PC-9 (cell line): ENCODE data around the gene INO80D. TPM values are rescaled to one million over a fixed set of nuclear protein-coding genes. Genes with fewer than 3 reads are reported as not detected.
A peak's percentile ranks its signal among the peaks of the same experiment; 100 is the strongest.

Experiments used
- BruUV-seq: library from RNA; stranded (reverse); fragments of 400-500 nt; replicated peaks from 2 replicates; lab custom pipeline; 2021; lab: Mats Ljungman, UMichigan
- CTCF ChIA-PET: fragments of 300-600 bp; sonication (Branson Sonifier 250); formaldehyde crosslinking; loops from one replicate; lab custom pipeline; 2022; ENCODE audit warnings: antibody characterized with exemption; lab: Charles Lee
- POLR2A ChIA-PET: fragments of 300-600 bp; sonication (Branson Sonifier 250); formaldehyde crosslinking; loops from one replicate; lab custom pipeline; 2022; ENCODE audit warnings: antibody characterized with exemption; ENCODE audit not compliant: unreplicated experiment; lab: Charles Lee
- DNase-seq, 2 experiments: peaks; one replicate each; pipeline versions ENCODE4 v3.0.0 to v3.0.0-alpha.2; 2015 to 2022; ENCODE audit warnings: mixed read lengths in 1 of 2
- H2AFZ ChIP-seq: fragments of 200-600 bp; sonication (generic); 2 replicates; pipeline ENCODE4 v1.8.1; 2017; ENCODE audit warnings: antibody characterized with exemption
- H3F3A ChIP-seq: fragments of 200-600 bp; sonication (generic); 2 replicates; pipeline ENCODE4 v1.8.1; 2017; ENCODE audit warnings: antibody characterized with exemption, mild to moderate bottlenecking, low read depth; ENCODE audit not compliant: insufficient read depth
- H3K27ac ChIP-seq: fragments of 200-600 bp; sonication (generic); 2 replicates; pipeline ENCODE4 v1.6.1; 2016; ENCODE audit warnings: mixed run types
- H3K27me3 ChIP-seq: fragments of 200-600 bp; sonication (generic); 2 replicates; pipeline ENCODE4 v1.6.1; 2016; ENCODE audit warnings: low read depth, mixed run types; ENCODE audit not compliant: insufficient read depth
- H3K36me3 ChIP-seq: fragments of 200-600 bp; sonication (generic); 2 replicates; pipeline ENCODE4 v1.6.1; 2016; ENCODE audit warnings: low read depth, mixed run types
- H3K4me1 ChIP-seq: fragments of 200-600 bp; sonication (generic); replicated peaks from 2 replicates; pipeline ENCODE4 v1.6.1; 2016; ENCODE audit warnings: mixed run types; ENCODE audit not compliant: insufficient read depth
- H3K4me2 ChIP-seq: fragments of 200-600 bp; sonication (generic); 2 replicates; pipeline ENCODE4 v1.6.1; 2017; ENCODE audit warnings: mixed run types
- H3K4me3 ChIP-seq: fragments of 200-600 bp; sonication (generic); 2 replicates; pipeline ENCODE4 v1.6.1; 2016; ENCODE audit warnings: mixed run types
- H3K79me2 ChIP-seq: fragments of 200-600 bp; sonication (generic); 2 replicates; pipeline ENCODE4 v1.6.1; 2017; ENCODE audit warnings: low read depth, mixed run types
- H3K9me2 ChIP-seq: fragments of 200-600 bp; sonication (generic); 2 replicates; pipeline ENCODE4 v1.8.1; 2017; ENCODE audit warnings: mild to moderate bottlenecking; ENCODE audit not compliant: insufficient read depth
- H3K9me3 ChIP-seq: fragments of 200-600 bp; sonication (generic); 2 replicates; pipeline ENCODE4 v1.8.1; 2016; ENCODE audit warnings: low read depth; ENCODE audit not compliant: insufficient read depth
- H4K20me1 ChIP-seq: fragments of 200-600 bp; sonication (generic); 2 replicates; pipeline ENCODE4 v1.8.1; 2017; ENCODE audit not compliant: insufficient read depth
- EZH2 ChIP-seq: fragments of 200-600 bp; sonication (generic); IDR thresholded peaks from 2 replicates; pipeline ENCODE4 v1.8.0; 2017; ENCODE audit warnings: antibody characterized with exemption, low read depth
- intact Hi-C: fragments of 100-400 bp; cut with micrococcal nuclease; formaldehyde crosslinking; loops from one replicate; pipeline ENCODE4 v1.10.0; 2022; ENCODE audit not compliant: unreplicated experiment
- total RNA-seq: library from RNA; stranded (reverse); gene quantifications from 2 replicates; pipeline ENCODE4 v1.2.3, GENCODE V29; 2021
- TF ChIP-seq, protein P1 (sequence below): fragments of 200-600 bp; sonication (generic); conservative IDR thresholded peaks from 2 replicates; pipeline ENCODE4 v1.6.1; 2017; ENCODE audit warnings: mixed run types, antibody characterized with exemption, mild to moderate bottlenecking, moderate library complexity

The INO80D gene
- total RNA-seq, 1 experiment from 2014 or later: 12.4 TPM

DNA sequence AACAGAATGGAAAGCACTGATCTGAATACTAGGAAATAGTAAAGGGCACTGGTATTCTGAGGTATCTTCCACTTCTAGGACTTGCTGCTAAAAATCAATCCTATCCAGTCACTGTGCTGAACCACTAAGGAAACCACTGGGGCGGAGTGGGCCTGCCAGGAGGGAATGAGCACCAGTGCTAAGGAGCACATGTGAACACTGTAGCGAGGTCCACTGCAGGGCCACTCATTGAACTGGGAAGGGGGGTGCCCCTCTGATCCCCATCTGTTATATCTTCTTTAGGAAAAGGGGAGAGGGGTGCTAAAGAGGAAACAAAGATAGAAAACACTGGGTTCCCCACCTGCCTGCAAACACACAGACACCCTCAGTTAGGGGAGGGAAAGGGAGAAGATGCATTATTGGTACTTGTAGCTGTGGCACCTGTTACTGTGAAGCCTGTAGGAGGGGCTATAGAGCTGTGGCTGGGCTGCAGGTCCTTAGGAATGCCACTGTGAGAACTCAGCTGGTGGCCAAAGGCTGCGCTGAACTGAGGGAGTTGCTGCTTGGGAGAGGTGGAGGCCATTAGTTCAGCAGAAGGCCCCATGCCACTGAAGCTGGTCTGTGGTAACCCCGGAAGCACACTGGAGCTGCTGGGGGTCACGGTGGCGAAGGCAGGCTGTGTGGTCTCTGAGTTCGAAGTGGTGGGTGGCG is 81.8 kb downstream of the INO80D start:
- H3K4me2 ChIP-seq: no peak overlapping the region
- BruUV-seq: no TSS peak
- no peak overlapping the region for H3K4me3 ChIP-seq
- no peaks in the 10 kb centered on the region for H3K36me3 ChIP-seq
- no peak overlapping the region for H3K27ac ChIP-seq
- H3K79me2 ChIP-seq: no peaks in the 10 kb centered on the region
- POLR2A ChIA-PET: no interaction called here
- no peak overlapping the region for H2AFZ ChIP-seq
- CTCF ChIA-PET: no interaction called here
- no peaks in the 10 kb centered on the region for H3K9me3 ChIP-seq
- H3K4me1 ChIP-seq: no peaks in the 10 kb centered on the region
- no peaks in the 10 kb centered on the region for H3K9me2 ChIP-seq
- no peaks in the 10 kb centered on the region for H3K27me3 ChIP-seq
- DNase-seq: no peak
- intact Hi-C loops: no loop called here
- H3F3A ChIP-seq: no peaks in the 10 kb centered on the region
- H4K20me1 ChIP-seq: no peaks in the 10 kb centered on the region
- TF ChIP-seq, protein P1, sequence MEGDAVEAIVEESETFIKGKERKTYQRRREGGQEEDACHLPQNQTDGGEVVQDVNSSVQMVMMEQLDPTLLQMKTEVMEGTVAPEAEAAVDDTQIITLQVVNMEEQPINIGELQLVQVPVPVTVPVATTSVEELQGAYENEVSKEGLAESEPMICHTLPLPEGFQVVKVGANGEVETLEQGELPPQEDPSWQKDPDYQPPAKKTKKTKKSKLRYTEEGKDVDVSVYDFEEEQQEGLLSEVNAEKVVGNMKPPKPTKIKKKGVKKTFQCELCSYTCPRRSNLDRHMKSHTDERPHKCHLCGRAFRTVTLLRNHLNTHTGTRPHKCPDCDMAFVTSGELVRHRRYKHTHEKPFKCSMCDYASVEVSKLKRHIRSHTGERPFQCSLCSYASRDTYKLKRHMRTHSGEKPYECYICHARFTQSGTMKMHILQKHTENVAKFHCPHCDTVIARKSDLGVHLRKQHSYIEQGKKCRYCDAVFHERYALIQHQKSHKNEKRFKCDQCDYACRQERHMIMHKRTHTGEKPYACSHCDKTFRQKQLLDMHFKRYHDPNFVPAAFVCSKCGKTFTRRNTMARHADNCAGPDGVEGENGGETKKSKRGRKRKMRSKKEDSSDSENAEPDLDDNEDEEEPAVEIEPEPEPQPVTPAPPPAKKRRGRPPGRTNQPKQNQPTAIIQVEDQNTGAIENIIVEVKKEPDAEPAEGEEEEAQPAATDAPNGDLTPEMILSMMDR: 0 out of 2 replicates have a peak, but pooled peaks have one; percentile 21
- TF ChIP-seq EZH2: no peak

DNA sequence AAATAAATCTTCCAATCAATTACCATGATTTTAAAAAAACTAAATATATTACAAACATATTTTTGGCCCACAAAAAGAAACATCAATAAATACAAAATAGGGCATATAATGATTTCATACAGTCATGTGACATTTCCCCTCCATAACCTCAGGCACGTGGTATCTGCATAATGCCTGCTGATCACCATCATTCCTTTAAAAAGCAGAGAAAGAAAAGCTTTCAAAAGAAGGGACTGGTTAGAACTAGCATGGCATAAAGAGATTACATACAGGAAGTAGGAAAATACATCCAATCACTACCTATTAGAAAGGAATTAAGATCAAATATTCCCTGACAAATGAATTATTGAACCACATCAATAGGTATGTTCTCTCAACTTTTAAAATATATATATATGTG is 83.5 kb downstream of the INO80D start:
- no peaks in the 10 kb centered on the region for H3K27me3 ChIP-seq
- H3K9me2 ChIP-seq: no peaks in the 10 kb centered on the region
- no peak overlapping the region for H3K4me3 ChIP-seq
- H3K79me2 ChIP-seq: no peaks in the 10 kb centered on the region
- CTCF ChIA-PET: no interaction called here
- no peak overlapping the region for H2AFZ ChIP-seq
- H3K4me2 ChIP-seq: no peak overlapping the region
- no peaks in the 10 kb centered on the region for H3K9me3 ChIP-seq
- no peaks in the 10 kb centered on the region for H3K36me3 ChIP-seq
- H3F3A ChIP-seq: no peaks in the 10 kb centered on the region
- H3K27ac ChIP-seq: no peak overlapping the region
- H4K20me1 ChIP-seq: no peaks in the 10 kb centered on the region
- DNase-seq: no peak
- no peaks in the 10 kb centered on the region for H3K4me1 ChIP-seq
- BruUV-seq: no TSS peak
- POLR2A ChIA-PET: no interaction called here
- no peak for TF ChIP-seq EZH2
- TF ChIP-seq, protein P1: no peak
- intact Hi-C loops: no loop called here

DNA sequence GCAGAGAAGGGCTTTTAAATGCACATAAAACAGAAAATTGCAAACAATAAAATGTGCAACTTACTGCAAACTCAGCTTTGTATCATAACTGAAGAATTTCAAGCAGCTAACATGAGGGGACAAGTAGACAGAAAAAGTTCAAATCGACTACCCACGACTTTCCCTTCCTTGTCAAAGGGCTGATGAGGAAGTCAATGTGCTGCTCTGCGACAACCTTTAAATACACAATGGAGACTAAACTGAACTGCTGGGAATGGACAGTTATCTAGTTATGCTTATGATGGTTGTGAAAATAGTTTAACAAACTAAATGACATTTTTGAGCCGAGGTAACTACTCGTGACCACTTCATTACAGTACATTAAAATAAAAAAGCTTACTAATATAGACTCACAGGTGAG is 84.1 kb downstream of the INO80D start:
- no peak for DNase-seq
- no TSS peak for BruUV-seq
- H3K4me2 ChIP-seq: no peak overlapping the region
- no peaks in the 10 kb centered on the region for H3K27me3 ChIP-seq
- CTCF ChIA-PET: no interaction called here
- H3K9me2 ChIP-seq: no peaks in the 10 kb centered on the region
- H3F3A ChIP-seq: no peaks in the 10 kb centered on the region
- no peaks in the 10 kb centered on the region for H3K36me3 ChIP-seq
- H3K79me2 ChIP-seq: no peaks in the 10 kb centered on the region
- POLR2A ChIA-PET: no interaction called here
- no peaks in the 10 kb centered on the region for H4K20me1 ChIP-seq
- TF ChIP-seq, protein P1: no peak
- TF ChIP-seq EZH2: no peak
- H2AFZ ChIP-seq: no peak overlapping the region
- H3K4me3 ChIP-seq: no peak overlapping the region
- H3K9me3 ChIP-seq: no peaks in the 10 kb centered on the region
- H3K27ac ChIP-seq: no peak overlapping the region
- no peaks in the 10 kb centered on the region for H3K4me1 ChIP-seq
- intact Hi-C loops: no loop called here
